K562 (cell line): ENCODE measurements around the gene SGPL1. TPM values are rescaled to one million over a fixed set of nuclear protein-coding genes. Genes with fewer than 3 reads are reported as not detected.

Source experiments
- ATAC-seq: fragments of 200-7000 bp; cut with Tn5 transposase; 3 replicates; pipeline ENCODE4 v1.9.1; 2020; ENCODE audit warnings: moderate library complexity
- BruUV-seq: library from RNA; stranded (reverse); fragments of 400-500 nt; replicated peaks from 2 replicates; lab custom pipeline; 2021; lab: Mats Ljungman, UMichigan
- CTCF ChIA-PET: fragments of 300-600 bp; formaldehyde crosslinking; extraction: SDS; loops from one replicate; lab custom pipeline; 2021; ENCODE audit warnings: low intra/inter-chr PET ratio; lab: Yijun Ruan, JAX
- POLR2A ChIA-PET: fragments of 300-600, 350-650 bp; sonication (Branson Sonifier 250); formaldehyde crosslinking; extraction: SDS; loops from one replicate; lab custom pipeline; 2021; ENCODE audit warnings: antibody characterized with exemption, inconsistent platforms; lab: Yijun Ruan, JAX
- DNase-seq, 4 experiments: peaks; one replicate each; pipeline versions ENCODE4 v3.0.0 to v3.0.0-alpha.2; 2011 to 2018; ENCODE audit warnings: low spot score in 3 of 4, mixed read lengths in 3 of 4; ENCODE audit errors: extremely low read depth in 1 of 4
- FAIRE-seq: peaks from 2 replicates; lab custom pipeline; 2011; peaks lifted over from hg19 to GRCh38; lab: Jason Lieb, UNC
- H2AFZ ChIP-seq: 2 replicates; pipeline ENCODE4 v1.6.0; 2011; ENCODE audit warnings: low read depth, low read length, control low read depth, inconsistent platforms
- H3K27ac ChIP-seq: fragments of 200-600 bp; 3 replicates; pipeline ENCODE4 v1.8.0; 2011; ENCODE audit warnings: low read depth, mild to moderate bottlenecking, control low read depth, inconsistent platforms, low read length, moderate library complexity, mixed read lengths; ENCODE audit errors: extremely low read depth
- H3K27me3 ChIP-seq, 2 experiments: fragments of 300-600 bp in 1 of 2; 2 replicates in 1 of 2; 3 replicates in 1 of 2; pipeline versions ENCODE4 v1.6.0 to v1.8.0; 2011; ENCODE audit warnings: inconsistent platforms in 2 of 2, low read length in 2 of 2, mild to moderate bottlenecking in 1 of 2, mixed read lengths in 1 of 2, moderate library complexity in 1 of 2; ENCODE audit not compliant: control insufficient read depth in 2 of 2, insufficient read depth in 2 of 2
- H3K36me3 ChIP-seq: fragments of 300-600 bp; 3 replicates; pipeline ENCODE4 v1.8.0; 2011; ENCODE audit warnings: mild to moderate bottlenecking, low read length, inconsistent platforms; ENCODE audit not compliant: control insufficient read depth, insufficient read depth
- H3K4me1 ChIP-seq, 2 experiments: fragments of 200-600 bp in 1 of 2; replicated peaks in 1 of 2; 2 replicates in 1 of 2; 3 replicates in 1 of 2; pipeline versions ENCODE4 v1.5.1 to v1.8.0; 2011; ENCODE audit warnings: inconsistent platforms in 2 of 2, low read length in 2 of 2, mild to moderate bottlenecking in 1 of 2, mixed read lengths in 1 of 2, moderate library complexity in 1 of 2; ENCODE audit not compliant: control insufficient read depth in 2 of 2, insufficient read depth in 2 of 2
- H3K4me2 ChIP-seq: 2 replicates; pipeline ENCODE4 v1.6.1; 2011; ENCODE audit warnings: low read length, control low read depth, inconsistent platforms, mixed read lengths; ENCODE audit not compliant: insufficient read depth
- H3K4me3 ChIP-seq: fragments of 200-600 bp; sonication (generic), shearing (Covaris generic); 2 replicates; pipeline ENCODE4 v1.5.1; 2016; ENCODE audit warnings: control low read depth, inconsistent platforms
- H3K79me2 ChIP-seq: fragments of 200-600 bp; 3 replicates; pipeline ENCODE4 v1.8.0; 2011; ENCODE audit warnings: low read length, inconsistent platforms; ENCODE audit not compliant: control insufficient read depth, insufficient read depth
- H3K9ac ChIP-seq, 2 experiments: 2 replicates each; pipeline versions ENCODE4 v1.6.0 to v1.6.1; 2011; ENCODE audit warnings: low read depth in 2 of 2, low read length in 2 of 2, control low read depth in 1 of 2, inconsistent platforms in 1 of 2, mild to moderate bottlenecking in 1 of 2, mixed read lengths in 1 of 2; ENCODE audit not compliant: insufficient read depth in 1 of 2
- H3K9me1 ChIP-seq: one replicate; pipeline ENCODE4 v1.6.0; 2011; ENCODE audit warnings: inconsistent platforms, mild to moderate bottlenecking, low read length, moderate library complexity; ENCODE audit not compliant: control insufficient read depth, insufficient read depth
- H3K9me3 ChIP-seq: replicated peaks from 2 replicates; pipeline ENCODE4 v1.5.1; 2011; ENCODE audit warnings: low read depth, low read length, inconsistent platforms; ENCODE audit not compliant: control insufficient read depth, insufficient read depth
- H4K20me1 ChIP-seq: replicated peaks from 2 replicates; pipeline ENCODE4 v1.6.1; 2011; ENCODE audit warnings: low read length, inconsistent platforms, mixed read lengths; ENCODE audit not compliant: control insufficient read depth, insufficient read depth
- COPS2 ChIP-seq: fragments of 450-650 bp; conservative IDR thresholded peaks from 2 replicates; pipeline ENCODE4 v1.6.1; 2016; ENCODE audit warnings: mild to moderate bottlenecking, moderate library complexity
- E4F1 ChIP-seq: fragments of 250-450 bp; sonication (Bioruptor Pico); IDR thresholded peaks from 2 replicates; pipeline ENCODE4 v1.5.0; 2021; ENCODE audit warnings: mild to moderate bottlenecking, borderline replicate concordance
- ELK3 ChIP-seq: fragments of 450-650 bp; formaldehyde crosslinking; IDR thresholded peaks from 2 replicates; pipeline ENCODE4 v1.4.0; 2020; ENCODE audit warnings: mild to moderate bottlenecking
- GTF2E2 ChIP-seq: fragments of 200-800 bp; sonication (Bioruptor generic); IDR thresholded peaks from 2 replicates; pipeline ENCODE4 v1.6.1; 2016; ENCODE audit warnings: missing genetic modification characterization, missing compliant biosample characterization
- ILK ChIP-seq: fragments of 450-650 bp; IDR thresholded peaks from 2 replicates; pipeline ENCODE4 v1.6.1; 2016; ENCODE audit warnings: missing genetic modification characterization, low read depth, mild to moderate bottlenecking, missing compliant biosample characterization, moderate library complexity, borderline replicate concordance
- MNT ChIP-seq, 2 experiments: fragments of 450-650 bp; conservative IDR thresholded peaks; 2 replicates each; pipeline ENCODE4 v1.6.1; 2017; ENCODE audit warnings: mild to moderate bottlenecking in 2 of 2, moderate library complexity in 2 of 2
- PCBP2 ChIP-seq: fragments of 200-400 bp; formaldehyde crosslinking; IDR thresholded peaks from 2 replicates; pipeline ENCODE4 v1.6.1; 2018; ENCODE audit warnings: low read length, low read depth, mild to moderate bottlenecking, moderate library complexity; ENCODE audit not compliant: poor library complexity, severe bottlenecking
- PTBP1 ChIP-seq: fragments of 200-400 bp; formaldehyde crosslinking; IDR thresholded peaks from 2 replicates; pipeline ENCODE4 v1.6.1; 2017; ENCODE audit warnings: low read depth, low read length
- RAD51 ChIP-seq: fragments of 450-650 bp; IDR thresholded peaks from 2 replicates; pipeline ENCODE4 v1.7.1; 2016; ENCODE audit warnings: low read depth, mild to moderate bottlenecking, borderline replicate concordance
- RBM39 ChIP-seq: fragments of 200-400 bp; formaldehyde crosslinking; optimal IDR thresholded peaks from 2 replicates; pipeline ENCODE3; 2018; ENCODE audit warnings: low read depth, low read length
- RERE ChIP-seq: sonication (generic); formaldehyde crosslinking; IDR thresholded peaks from 2 replicates; pipeline ENCODE4 v1.8.0; 2023; ENCODE audit warnings: missing genetic modification reagents, mild to moderate bottlenecking, borderline replicate concordance
- WHSC1 ChIP-seq: IDR thresholded peaks from one replicate; pipeline ENCODE4 v1.6.1; 2012; ENCODE audit warnings: low read length, control low read depth, inconsistent platforms
- WGBS: fragments of 100-300 bp; shearing (Covaris generic); methylation state at CpG from one replicate; pipeline ENCODE4 v1.1.6; 2016; ENCODE audit warnings: low coverage, mixed read lengths; ENCODE audit not compliant: insufficient coverage; ENCODE audit errors: missing lambda C conversion rate; 5-methylcytosine and 5-hydroxymethylcytosine counted together
- in situ Hi-C: fragments of 300-500 bp; cut with MboI; formaldehyde crosslinking; loops from 4 replicates; pipeline ENCODE4 v1.15.0; 2018; ENCODE audit warnings: inconsistent platforms, mixed read lengths
- intact Hi-C: fragments of 100-400 bp; cut with micrococcal nuclease; formaldehyde crosslinking; loops from 2 replicates; pipeline ENCODE4 v1.14.2; 2022
- polyA plus RNA-seq, 8 experiments: library from polyadenylated mRNA; depleted of rRNA in 4 of 8; stranded (reverse) in 5 of 8; unstranded in 3 of 8; fragments of >200 nt; fragmentation: Nextera tagmentation in 2 of 8; fragmentation: Illumina TruSeq in 1 of 8; extraction: Ambion mirVana in 2 of 8; extraction: Trizol in 1 of 8; gene quantifications; 2 replicates each; pipeline versions ENCODE4 v1.2.1 to v1.2.3, GENCODE V29; 2011 to 2014; ENCODE audit warnings: inconsistent platforms in 1 of 8, missing spikeins in 1 of 8
- total RNA-seq, 7 experiments: library from RNA; depleted of rRNA in 6 of 7; stranded (reverse); fragments of >200 nt in 6 of 7; fragmentation: Illumina TruSeq in 2 of 7; extraction: Trizol in 2 of 7; gene quantifications; 2 replicates each; pipeline versions ENCODE4 v1.2.1 to v1.2.3, GENCODE V29; 2011 to 2021; ENCODE audit warnings: low replicate concordance in 1 of 7

SGPL1 gene
- total and polyA plus RNA-seq, 9 of the 15 experiments (the other 6 are each of a cell fraction or from before 2014, with no cell fraction given) = 6.0 to 18.0 (median 8.7) TPM

GRCh38 chr10:70769121-70769520 is 46.6 kb upstream of the SGPL1 start:
- ChIA-PET CTCF (no interaction called here), POLR2A (interaction anchor here (0.6 to 1.1 kb wide), 3 partner anchors 9 to 125 kb away, joined by 3 read pairs; no protein-coding TSS in a partner anchor)
- Histone ChIP-seq H3K27me3 (no peaks in the 10 kb centered on the region; a peak in 1 of 5 replicates), H3K79me2 (no peaks in the 10 kb centered on the region), H3K4me1 (peaks cover 0 to 4% of the 10 kb centered on the region in 2 experiments; a peak in 2 of 5 replicates), H4K20me1 (no peaks in the 10 kb centered on the region; the same call in 1 of the 2 replicates), H3K27ac (no peak overlapping the region), H3K36me3 (no peaks in the 10 kb centered on the region), H3K4me2 (no peak overlapping the region), H3K4me3 (no peak overlapping the region), H3K9me1 (no peaks in the 10 kb centered on the region), H3K9me3 (peaks cover 11% of the 10 kb centered on the region), H2AFZ (no peak overlapping the region), H3K9ac (no peak overlapping the region)
- BruUV-seq = no TSS peak
- FAIRE-seq (no peak), DNase-seq (no peak), ATAC-seq (no peak)
- intact Hi-C loops = no loop called here
- WGBS = 19% methylated on average over 4 of the region's 4 CpGs
- in situ Hi-C loops = no loop called here
- TF ChIP-seq MNT (conservative IDR thresholded peaks at IDR 0.05) = no peak
- no peak for TF ChIP-seq GTF2E2 (tag)
- no peak for TF ChIP-seq ILK (tag)
- TF ChIP-seq PCBP2 = no peak
- no peak for TF ChIP-seq PTBP1
- no peak for TF ChIP-seq RERE
- TF ChIP-seq ELK3 (CRISPR knock-in tag) = no peak
- no peak for TF ChIP-seq RAD51
- no peak for TF ChIP-seq COPS2
- TF ChIP-seq E4F1 (CRISPR knock-in tag) = no peak
- TF ChIP-seq RBM39 = no peak
- no peak for TF ChIP-seq WHSC1
